IPS-20b (cell line): ENCODE results near the gene HMGCS2.

Experiments used
- H3K27ac ChIP-seq: one replicate; pipeline ENCODE4 v1.5.1; 2013; ENCODE audit warnings: low read length
- H3K27me3 ChIP-seq: 2 replicates; pipeline ENCODE4 v1.6.1; 2013; ENCODE audit warnings: mild to moderate bottlenecking, low read length, inconsistent platforms; ENCODE audit not compliant: insufficient read depth
- H3K36me3 ChIP-seq: 2 replicates; pipeline ENCODE4 v1.6.1; 2013; ENCODE audit warnings: low read depth, mild to moderate bottlenecking, inconsistent platforms, low read length, moderate library complexity; ENCODE audit not compliant: insufficient read depth
- H3K4me1 ChIP-seq: 2 replicates; pipeline ENCODE4 v1.6.1; 2013; ENCODE audit warnings: mild to moderate bottlenecking, control low read depth, inconsistent platforms, low read length, moderate library complexity; ENCODE audit not compliant: insufficient read depth
- H3K4me3 ChIP-seq: 2 replicates; pipeline ENCODE4 v1.5.1; 2013; ENCODE audit warnings: mild to moderate bottlenecking, low read length, inconsistent platforms
- H3K9ac ChIP-seq: 2 replicates; pipeline ENCODE4 v1.6.1; 2013; ENCODE audit warnings: low read depth, mild to moderate bottlenecking, inconsistent platforms, low read length, moderate library complexity
- H3K9me3 ChIP-seq: 2 replicates; pipeline ENCODE4 v1.6.1; 2013; ENCODE audit warnings: mild to moderate bottlenecking, low read depth, low read length, inconsistent platforms; ENCODE audit not compliant: insufficient read depth

HMGCS2 gene

DNA sequence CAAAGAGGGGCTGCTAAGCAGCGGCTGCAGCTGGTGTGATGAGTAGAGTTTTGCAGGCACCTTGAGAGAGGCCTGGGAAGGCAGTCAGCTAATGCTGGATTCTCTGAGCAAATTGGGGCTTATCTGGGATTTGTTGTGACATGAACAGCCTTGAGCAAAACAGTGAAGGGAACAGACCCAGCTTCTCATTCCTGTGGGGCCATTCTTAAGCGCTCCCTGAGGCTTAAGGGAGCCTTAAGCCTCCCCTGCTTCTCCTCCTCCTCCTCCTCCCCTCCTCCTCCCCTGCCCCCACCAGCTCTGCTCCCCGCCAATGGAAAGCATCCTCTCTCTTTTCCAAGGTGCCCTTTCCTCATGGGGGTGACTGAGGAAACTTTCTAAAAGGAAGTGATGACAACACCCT lies 21.3 kb downstream of the HMGCS2 start:
- Histone ChIP-seq H3K9me3 (no peaks in the 10 kb centered on the region), H3K27ac (no peak overlapping the region), H3K9ac (no peak overlapping the region), H3K4me1 (peaks cover 7% of the 10 kb centered on the region; the same call in 1 of the 2 replicates), H3K36me3 (peaks cover 24% of the 10 kb centered on the region), H3K4me3 (no peak overlapping the region), H3K27me3 (no peaks in the 10 kb centered on the region)

DNA sequence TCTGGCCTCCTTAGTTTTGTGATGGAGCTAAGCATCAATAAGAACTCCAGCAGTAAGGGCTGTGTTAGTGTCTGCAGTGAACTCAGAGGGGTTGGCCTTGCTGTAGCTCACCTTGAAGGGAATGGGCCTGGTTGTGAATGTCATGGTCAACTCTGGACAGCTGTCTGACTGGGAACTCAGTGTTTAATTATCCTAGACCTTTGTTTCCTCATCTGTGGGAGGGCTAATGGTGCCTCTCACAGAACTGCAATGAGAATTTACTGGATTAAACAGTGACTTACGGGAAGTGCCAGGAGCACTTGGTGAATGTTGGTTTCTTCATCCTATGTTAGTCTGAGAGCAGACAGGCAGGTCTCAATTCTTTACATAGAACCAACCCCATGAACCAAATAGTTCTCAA lies 23.7 kb downstream of the HMGCS2 start:
- no peaks in the 10 kb centered on the region for H3K9me3 ChIP-seq
- H3K9ac ChIP-seq: no peak overlapping the region
- peaks cover 48% of the 10 kb centered on the region for H3K36me3 ChIP-seq
- no peak overlapping the region for H3K27ac ChIP-seq
- H3K4me3 ChIP-seq: no peak overlapping the region
- H3K4me1 ChIP-seq: peaks cover 7% of the 10 kb centered on the region; the same call in 1 of the 2 replicates
- no peaks in the 10 kb centered on the region for H3K27me3 ChIP-seq

GRCh38 chr1:119744598-119744942 lies 24.1 kb downstream of the HMGCS2 start:
- Histone ChIP-seq H3K27ac (no peak overlapping the region), H3K36me3 (peaks cover 53% of the 10 kb centered on the region), H3K4me1 (peaks cover 7% of the 10 kb centered on the region; the same call in 1 of the 2 replicates), H3K27me3 (no peaks in the 10 kb centered on the region), H3K4me3 (no peak overlapping the region), H3K9me3 (no peaks in the 10 kb centered on the region), H3K9ac (no peak overlapping the region)

DNA sequence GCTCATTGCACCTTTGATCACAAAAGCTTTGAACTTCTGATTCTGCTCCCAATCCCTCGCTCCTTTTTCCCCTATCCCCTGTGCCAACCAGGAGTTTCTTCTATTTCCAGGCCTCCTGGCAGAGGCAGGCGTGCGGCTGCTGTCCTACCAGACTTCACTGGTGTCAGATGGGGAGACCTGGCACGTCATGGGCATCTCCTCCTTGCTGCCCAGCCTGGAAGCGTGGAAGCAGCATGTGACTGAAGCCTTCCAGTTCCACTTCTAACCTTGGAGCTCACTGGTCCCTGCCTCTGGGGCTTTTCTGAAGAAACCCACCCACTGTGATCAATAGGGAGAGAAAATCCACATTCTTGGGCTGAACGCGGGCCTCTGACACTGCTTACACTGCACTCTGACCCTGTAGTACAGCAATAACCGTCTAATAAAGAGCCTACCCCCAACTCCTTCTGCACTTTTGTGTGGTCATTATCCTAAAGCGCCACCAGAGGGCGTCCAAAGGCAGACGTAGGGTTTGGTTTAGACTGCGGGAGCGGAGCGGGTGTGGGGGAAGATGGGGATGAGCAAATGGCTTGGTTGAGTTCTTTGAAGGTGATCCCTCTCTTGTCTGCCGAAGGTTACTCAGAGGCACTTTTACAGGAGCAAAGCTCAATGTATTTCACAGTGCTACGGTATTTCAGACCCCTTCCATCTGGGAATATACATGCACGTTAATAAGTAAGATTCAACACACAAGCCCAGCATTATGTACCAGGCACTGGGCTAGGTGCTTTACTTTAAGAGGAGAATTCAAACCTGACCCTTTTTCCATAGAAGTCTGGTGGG lies 24.7 kb downstream of the HMGCS2 start:
- no peak overlapping the region for H3K27ac ChIP-seq
- H3K9me3 ChIP-seq: no peaks in the 10 kb centered on the region
- no peaks in the 10 kb centered on the region for H3K27me3 ChIP-seq
- peaks cover 59% of the 10 kb centered on the region for H3K36me3 ChIP-seq
- H3K4me1 ChIP-seq: peaks cover 7% of the 10 kb centered on the region; the same call in 1 of the 2 replicates
- H3K9ac ChIP-seq: no peak overlapping the region
- H3K4me3 ChIP-seq: no peak overlapping the region

DNA sequence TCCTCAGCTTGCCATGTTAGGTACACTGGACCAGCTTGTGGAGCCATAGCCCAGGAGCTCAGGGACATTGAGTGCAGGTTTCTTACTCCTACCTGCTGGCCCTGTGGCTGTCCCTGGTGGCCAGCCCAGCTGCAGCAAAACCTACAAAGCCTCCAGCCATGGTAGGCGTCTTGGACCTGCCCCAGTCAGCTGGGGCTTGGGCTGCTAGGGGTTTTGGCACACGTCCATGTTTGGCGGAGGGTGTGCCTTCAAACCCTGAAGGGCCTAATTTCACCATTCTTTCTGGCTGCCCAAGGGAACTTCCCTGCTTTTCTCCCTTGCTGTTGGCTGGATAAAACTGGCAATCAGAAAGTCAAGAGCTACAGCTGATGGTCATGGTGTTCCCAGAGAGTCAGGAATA lies 25.4 kb downstream of the HMGCS2 start:
- Histone ChIP-seq H3K4me1 (peaks cover 7% of the 10 kb centered on the region; the same call in 1 of the 2 replicates), H3K27ac (no peak overlapping the region), H3K9me3 (no peaks in the 10 kb centered on the region), H3K9ac (no peak overlapping the region), H3K4me3 (no peak overlapping the region), H3K27me3 (no peaks in the 10 kb centered on the region), H3K36me3 (peaks cover 66% of the 10 kb centered on the region)

GRCh38 chr1:119742677-119743076 lies 26.0 kb downstream of the HMGCS2 start:
- H3K9me3 ChIP-seq: no peaks in the 10 kb centered on the region
- no peak overlapping the region for H3K4me3 ChIP-seq
- H3K27ac ChIP-seq: no peak overlapping the region
- no peak overlapping the region for H3K9ac ChIP-seq
- peaks cover 72% of the 10 kb centered on the region for H3K36me3 ChIP-seq
- no peaks in the 10 kb centered on the region for H3K27me3 ChIP-seq
- peaks cover 7% of the 10 kb centered on the region; the same call in 1 of the 2 replicates for H3K4me1 ChIP-seq

DNA sequence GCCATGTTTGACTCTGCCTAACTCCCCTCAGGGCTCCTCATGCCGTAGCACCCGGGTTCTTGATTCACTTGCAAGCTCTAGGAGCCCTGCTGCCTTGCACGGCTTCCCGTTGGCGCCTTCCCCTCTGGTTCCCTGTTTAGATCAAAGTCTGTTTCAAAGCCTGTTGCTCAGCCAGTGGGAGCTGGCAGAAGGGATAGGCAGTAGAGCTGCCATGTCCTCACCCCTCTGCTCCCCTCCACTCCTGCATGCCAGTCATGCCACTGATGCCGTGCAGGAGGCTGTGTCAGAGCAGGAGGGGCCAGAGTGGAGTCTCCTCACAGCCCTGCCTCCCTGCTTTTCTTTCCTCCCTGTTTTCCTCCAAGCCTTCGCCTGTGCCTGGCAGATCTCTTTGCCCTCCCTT lies 26.5 kb downstream of the HMGCS2 start:
- peaks cover 7% of the 10 kb centered on the region; the same call in 1 of the 2 replicates for H3K4me1 ChIP-seq
- no peak overlapping the region for H3K27ac ChIP-seq
- H3K36me3 ChIP-seq: peaks cover 77% of the 10 kb centered on the region
- no peaks in the 10 kb centered on the region for H3K9me3 ChIP-seq
- no peaks in the 10 kb centered on the region for H3K27me3 ChIP-seq
- no peak overlapping the region for H3K9ac ChIP-seq
- H3K4me3 ChIP-seq: no peak overlapping the region

DNA sequence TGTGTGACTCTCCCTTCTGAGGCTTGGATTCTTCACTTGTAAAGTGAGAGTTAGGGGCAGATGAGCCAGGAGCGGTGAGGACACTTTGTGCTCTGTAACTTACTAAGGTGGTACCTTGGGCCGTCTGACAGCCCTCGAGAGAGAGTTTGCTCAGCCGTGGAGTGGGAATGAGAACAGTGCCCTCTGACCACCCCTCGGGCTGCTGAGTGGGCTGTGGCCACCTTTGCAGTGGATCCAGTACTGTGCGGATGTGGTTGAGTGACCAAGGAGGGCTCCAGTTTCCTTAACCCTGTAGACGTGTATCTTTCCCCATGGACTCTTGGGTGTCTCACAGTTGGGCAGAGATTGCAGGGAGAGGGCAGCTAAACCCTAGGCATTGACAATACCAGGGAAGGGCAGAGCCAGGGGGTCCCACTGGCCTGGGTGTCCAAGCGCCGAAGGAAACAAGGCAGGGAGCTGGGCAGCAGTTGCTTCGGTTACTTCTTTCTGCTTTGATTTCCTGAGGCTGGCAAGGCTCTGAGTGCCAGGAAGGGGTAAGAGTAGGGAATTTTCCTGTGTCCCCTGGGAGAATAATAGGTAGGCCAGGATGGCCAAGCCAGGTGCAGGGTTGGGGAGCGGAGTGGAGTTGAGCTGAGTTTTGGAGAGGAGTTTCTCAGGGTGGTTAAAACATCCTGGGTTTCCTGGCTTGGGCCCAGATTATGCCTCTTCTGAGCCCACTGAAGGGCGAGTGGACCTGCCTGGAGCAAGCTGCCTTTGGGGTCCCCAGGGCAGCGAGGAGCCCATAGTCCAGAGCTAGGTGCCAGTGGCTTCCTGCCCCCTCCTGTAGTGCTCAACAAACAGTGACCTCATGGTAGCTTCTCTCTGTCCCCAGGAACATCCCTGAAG lies 27.6 kb downstream of the HMGCS2 start:
- H3K4me3 ChIP-seq: no peak overlapping the region
- no peak overlapping the region for H3K27ac ChIP-seq
- H3K9ac ChIP-seq: no peak overlapping the region
- H3K36me3 ChIP-seq: peaks cover 87% of the 10 kb centered on the region
- H3K4me1 ChIP-seq: peaks cover 4% of the 10 kb centered on the region; the same call in 1 of the 2 replicates
- H3K27me3 ChIP-seq: no peaks in the 10 kb centered on the region
- no peaks in the 10 kb centered on the region for H3K9me3 ChIP-seq

DNA sequence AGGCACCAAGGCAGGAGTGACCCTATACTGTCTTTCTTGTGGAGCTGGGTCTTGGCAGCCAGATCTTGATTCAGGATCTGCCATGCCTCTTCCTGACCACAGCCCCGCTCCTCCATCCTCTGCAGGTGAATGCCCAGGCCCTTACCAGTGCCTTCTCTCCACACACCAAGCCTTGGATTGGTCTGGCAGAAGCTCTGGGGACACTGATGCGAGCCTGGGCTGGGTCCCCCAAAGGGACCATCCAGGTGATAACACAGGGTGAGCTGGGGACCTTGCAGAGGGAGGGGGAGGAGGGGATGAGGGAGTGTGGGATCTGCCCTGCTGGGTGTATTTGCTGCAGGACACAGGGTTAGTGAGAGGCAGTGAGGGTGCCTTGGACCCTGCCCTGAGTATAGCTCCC lies 28.4 kb downstream of the HMGCS2 start:
- Histone ChIP-seq H3K9ac (no peak overlapping the region), H3K36me3 (peaks cover 96% of the 10 kb centered on the region), H3K4me3 (no peak overlapping the region), H3K4me1 (no peaks in the 10 kb centered on the region), H3K27ac (no peak overlapping the region), H3K9me3 (no peaks in the 10 kb centered on the region), H3K27me3 (no peaks in the 10 kb centered on the region)

- Histone ChIP-seq H3K9me3 (no peaks in the 10 kb centered on the region), H3K9ac (no peak overlapping the region), H3K4me3 (no peak overlapping the region), H3K27ac (no peak overlapping the region), H3K4me1 (no peaks in the 10 kb centered on the region), H3K27me3 (no peaks in the 10 kb centered on the region), H3K36me3 (peaks cover 100% of the 10 kb centered on the region)
Observed at GRCh38 chr1:119739150-119739549, 29.6 kb downstream of the HMGCS2 start.

GRCh38 chr1:119738100-119738720 lies 30.5 kb downstream of the HMGCS2 start:
- Histone ChIP-seq H3K4me1 (no peaks in the 10 kb centered on the region), H3K27me3 (no peaks in the 10 kb centered on the region), H3K27ac (no peak overlapping the region), H3K36me3 (peaks cover 100% of the 10 kb centered on the region), H3K4me3 (no peak overlapping the region), H3K9ac (no peak overlapping the region), H3K9me3 (no peaks in the 10 kb centered on the region)
